D341Med (cell line): ENCODE results near the gene ANGEL1.
A peak's percentile ranks its signal among the peaks of the same experiment; 100 is the strongest.

ENCODE experiments used
- DNase-seq: peaks from one replicate; pipeline ENCODE4 v3.0.0; 2012; ENCODE audit warnings: low spot score

The ANGEL1 gene

DNA sequence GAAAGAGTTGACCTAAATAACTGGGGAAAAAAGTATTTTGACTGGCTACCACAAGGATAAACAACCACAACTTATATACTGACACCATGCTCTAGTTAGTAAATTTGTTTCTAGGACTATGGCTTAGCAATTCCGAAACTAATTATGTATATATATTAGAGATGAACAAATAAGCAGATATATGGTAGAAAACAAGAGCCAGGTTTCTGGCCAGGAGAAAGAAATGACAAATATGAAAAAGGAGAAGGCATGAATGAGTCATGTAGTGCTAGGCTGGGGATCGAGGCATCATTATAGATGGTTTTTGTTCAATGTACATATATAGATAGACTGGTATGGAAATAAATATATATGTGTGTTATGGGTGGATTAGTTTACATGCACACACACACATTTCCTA lies 8.0 kb upstream of the ANGEL1 start:
- DNase-seq, result no peak

DNA sequence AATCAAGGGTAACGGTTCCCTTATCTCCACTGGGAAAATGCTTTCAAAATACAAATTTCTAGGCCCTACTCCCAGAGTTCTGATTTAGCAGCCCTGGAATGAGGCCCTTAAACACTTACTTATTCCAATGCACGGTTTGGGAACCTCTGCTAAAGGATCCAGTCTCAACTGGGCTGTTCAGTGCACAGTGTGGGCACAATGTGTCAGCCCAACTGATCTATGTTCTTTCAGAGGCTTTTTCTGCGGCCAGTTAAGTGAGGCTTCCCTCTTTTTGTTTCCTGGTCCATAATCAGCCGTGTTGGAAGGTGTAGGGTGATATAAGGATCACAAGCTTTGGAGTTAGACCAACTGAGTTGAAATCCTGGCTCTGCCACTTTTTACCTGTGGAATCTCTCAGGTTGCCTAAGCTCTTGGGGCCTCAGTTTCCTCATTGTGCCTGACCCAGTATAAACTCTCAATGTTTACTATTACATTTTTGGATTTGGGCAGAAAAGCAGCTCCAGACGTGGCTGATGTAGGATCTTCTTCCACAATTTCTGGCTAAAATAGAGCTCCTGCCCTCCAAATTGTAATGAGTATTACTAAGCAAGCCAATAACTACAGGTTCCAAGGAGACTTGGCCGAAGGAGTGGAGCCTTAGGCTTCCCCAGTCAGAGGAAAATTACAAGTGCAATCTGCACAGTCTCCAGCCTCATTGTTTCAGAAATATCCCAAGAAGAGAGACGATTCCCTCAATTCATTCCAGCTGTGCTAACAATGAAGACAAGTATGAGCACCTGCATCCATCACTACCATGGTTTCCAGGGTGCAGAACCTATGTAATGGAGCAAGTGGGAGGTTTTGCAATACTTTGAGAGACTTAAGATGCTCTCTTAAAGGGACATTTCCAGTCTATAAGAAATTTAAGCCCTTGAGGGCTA lies 2.3 kb upstream of the ANGEL1 start:
- no peak for DNase-seq

DNA sequence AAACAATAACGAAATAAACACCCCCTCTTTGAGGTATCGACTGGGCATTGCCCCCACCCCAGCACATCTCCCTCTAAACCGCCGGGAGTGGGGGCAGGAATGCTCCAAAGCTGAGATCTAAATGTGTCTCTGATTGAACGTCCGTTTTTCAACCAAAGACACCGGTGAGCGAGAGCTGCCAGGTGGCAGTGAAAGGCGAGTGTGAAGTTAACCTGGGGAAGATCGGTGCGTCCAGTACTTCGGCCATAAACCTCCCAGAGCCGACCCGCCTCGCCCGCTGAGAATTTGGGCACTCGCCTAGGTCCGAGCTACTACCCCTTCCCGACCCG lies 625 bp downstream of the ANGEL1 start:
- no peak for DNase-seq

DNA sequence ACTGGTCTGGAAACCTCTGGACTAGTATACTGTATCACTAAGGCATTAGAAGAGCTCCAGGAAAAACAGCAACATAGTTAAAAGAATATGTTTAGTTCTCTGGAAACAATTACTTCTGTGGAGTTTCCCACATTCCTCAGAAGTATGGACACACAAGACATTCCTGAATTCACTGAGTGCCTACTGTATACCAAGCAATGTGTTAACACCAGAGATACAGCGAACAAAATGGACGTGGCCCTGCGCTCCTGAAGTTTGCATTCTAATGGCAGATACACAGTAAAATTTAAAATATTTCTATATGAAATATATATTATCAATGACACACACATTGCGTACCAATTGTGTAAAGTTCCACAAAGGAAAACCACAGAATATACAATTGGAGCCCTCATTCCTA lies 1.1 kb downstream of the ANGEL1 start:
- DNase-seq, result no peak

DNA sequence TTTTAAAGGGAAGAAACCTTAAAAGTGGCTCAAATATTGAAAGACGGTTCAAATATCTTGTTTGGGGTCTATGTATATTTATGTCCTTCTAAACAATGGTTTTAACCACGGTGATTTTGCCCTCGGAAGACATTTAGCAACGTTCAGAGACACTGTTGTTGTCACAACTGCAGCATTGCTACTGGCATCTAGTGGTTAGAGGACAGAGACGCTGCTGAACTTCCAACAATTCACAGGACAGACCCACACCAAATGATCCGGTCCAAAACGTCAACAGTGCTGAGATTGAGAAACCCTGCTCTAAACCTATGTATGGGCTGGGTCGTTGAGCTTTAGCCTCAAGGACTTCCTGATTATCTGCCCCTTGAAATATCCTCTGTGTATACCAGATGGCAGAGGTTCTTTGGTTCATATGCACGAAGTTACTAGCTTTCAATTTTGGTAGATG lies 1.7 kb downstream of the ANGEL1 start:
- no peak for DNase-seq

DNA sequence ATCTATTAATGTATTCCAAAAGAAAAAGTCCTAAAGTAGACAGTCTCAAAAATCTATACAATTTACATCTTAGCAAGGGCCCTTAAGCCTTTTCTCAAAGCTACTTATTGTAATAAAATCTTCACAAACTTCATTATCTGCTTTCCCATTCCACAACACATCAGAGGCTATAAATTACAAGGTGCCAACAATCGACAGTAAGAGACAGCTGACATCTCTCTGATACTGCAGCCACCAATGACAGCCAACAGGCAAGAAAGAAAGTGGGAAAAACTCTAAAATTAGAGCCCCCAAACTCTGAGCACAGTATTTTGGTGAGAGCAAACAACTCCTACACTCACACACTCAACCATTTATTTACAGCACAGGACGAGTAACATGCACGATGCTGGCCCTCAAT lies 2.2 kb downstream of the ANGEL1 start:
- DNase-seq, result no peak

DNA sequence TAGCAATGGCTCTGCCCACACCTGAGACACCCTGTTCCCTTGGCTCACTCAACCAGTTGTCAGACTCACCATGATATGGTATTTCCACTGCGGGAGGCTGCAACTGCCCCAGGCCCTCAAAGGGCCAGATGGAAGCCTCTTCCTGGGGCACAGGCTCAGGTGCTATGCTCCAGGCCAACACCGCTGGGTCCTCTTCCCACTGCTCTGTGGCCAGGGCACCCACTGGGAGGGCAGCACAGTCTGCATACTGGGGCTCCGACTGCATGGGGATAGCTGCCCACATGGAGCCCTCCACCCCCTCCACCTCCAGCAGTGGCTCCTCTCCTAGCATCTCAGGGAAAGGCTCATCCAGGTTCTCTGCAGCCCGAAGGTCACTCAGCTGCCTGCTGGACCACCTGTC lies 3.7 kb downstream of the ANGEL1 start:
- DNase-seq, result no peak

DNA sequence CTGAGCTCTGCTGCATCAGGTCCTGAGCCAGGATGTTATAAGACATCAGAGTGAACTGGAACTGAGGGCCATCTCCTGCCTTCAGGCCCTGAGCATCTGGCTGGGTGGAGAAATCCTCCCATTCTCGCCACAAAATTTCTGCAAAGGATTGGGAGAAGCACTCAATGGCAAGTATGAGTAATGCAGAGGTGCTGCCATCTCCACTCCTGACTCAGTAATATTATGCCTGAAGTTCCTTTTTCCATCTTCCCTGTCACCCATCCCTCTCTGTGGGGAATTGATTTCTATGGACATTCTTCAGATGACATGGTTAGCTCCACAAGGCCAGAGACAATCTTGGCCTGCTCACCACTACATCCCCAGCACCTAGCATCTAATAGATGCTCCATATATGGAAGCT lies 4.7 kb downstream of the ANGEL1 start:
- no peak for DNase-seq

DNA sequence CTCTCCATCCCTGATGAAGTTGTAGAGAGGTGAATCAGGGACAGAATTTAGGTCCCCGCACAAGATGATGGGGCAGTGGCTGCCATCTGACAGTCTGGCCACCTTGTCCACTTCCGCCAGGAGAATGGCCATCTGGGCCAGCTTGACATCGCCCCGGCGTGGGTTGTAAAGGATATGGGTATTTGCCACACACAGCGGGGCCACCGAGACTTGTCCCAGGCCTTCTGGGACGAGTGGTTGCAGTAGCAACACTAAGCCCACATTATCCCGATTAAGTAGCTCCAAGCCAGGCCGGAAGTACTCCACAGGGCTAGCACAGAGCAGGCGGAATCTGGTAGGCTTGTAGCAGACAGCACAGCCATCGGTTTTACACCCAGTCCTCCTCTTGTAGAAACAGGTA lies 6.2 kb downstream of the ANGEL1 start:
- DNase-seq, result peak; percentile 75

DNA sequence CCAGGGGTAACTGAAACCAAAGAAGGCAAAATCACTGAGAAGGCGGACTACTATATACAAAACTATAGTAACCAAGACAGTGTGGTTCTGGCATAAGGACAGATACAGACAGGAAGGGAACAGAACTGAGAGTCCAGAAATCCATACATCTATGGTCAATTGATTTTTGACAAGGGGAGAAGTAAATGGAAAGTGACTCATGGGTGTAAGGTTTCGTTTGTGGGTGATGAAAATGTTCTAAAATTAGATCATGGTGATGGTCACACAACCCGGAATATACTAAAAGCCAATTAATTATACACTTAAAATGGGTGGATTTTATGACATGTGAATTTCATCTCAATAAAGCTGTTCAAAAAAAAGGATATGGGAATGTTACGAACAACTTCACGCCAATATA lies 18.7 kb downstream of the ANGEL1 start:
- no peak for DNase-seq

DNA sequence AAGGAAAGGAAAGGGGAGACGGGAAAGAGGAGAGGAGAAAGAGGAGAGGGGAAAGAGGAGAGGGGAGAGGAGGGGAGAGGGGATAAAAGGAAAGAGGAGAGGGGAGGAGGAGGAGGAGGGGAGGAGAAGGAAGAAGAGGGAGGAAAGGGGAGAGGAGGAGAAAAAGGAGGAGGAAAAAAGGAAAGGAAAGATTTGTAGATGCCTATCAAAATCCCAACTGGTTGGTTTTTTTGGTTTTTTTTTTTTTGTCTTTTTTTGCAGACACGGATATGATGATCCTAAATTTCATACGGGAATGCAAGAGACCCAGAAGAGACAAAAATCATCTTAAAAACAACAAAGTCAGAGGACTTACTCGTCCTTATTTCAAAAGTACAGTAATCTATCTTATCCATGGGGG lies 19.4 kb downstream of the ANGEL1 start:
- no peak for DNase-seq

DNA sequence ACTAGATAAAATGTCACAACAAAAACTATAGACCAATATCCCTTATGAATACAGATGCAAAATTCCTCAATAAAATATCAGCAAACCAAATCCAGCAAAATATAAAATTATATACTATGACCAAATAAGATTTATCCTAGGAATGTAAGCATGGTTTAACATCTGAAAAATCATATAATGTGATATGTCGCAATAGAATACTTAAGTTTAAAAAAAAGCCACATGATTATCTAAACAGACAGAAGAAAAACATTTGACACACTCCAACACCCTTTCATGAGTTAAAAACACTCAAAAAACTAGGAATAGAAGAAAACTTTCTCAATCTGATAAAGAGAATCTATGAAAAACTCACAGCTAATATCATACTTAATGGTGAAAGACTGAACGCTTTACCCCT lies 20.3 kb downstream of the ANGEL1 start:
- no peak for DNase-seq

DNA sequence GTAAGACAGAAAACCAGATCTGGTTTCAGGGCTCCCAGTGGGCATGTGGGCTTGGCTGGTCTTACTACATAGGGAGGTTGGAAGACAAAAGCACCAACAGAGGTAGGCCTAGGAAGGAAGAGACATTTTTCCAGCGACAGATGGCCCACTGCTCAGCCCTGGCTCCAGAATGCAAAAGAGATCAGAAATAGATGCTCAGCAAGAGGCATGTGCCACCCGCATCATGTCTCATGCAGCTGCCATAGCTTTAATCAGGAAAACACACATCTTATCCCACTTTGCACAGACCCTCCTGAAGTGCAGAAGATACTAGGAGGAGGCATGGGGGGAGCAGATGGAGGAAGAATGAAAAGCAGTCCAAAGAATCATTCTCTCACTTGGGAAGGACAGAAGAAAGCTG lies 26.1 kb downstream of the ANGEL1 start:
- peak; percentile 25 for DNase-seq

DNA sequence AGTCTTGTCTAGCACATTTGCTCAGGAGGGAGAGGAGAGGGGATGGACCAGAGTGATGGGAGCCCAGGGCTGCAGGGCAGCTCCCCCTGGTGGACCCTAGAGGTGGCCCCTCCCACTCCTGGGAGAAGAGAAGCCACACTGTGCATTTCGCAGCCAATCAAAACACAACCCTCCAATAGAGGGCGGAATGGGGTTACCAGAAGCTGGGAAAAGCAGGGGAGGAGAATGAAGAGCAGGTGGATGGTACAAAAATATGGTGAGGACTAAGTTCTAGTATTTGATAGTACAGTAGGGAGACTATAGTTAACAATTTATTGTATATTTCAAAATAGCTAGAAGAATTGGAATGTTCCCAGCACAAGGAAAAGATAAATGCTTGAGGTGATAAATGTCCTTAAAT lies 27.8 kb downstream of the ANGEL1 start:
- DNase-seq, result peak; percentile 93

DNA sequence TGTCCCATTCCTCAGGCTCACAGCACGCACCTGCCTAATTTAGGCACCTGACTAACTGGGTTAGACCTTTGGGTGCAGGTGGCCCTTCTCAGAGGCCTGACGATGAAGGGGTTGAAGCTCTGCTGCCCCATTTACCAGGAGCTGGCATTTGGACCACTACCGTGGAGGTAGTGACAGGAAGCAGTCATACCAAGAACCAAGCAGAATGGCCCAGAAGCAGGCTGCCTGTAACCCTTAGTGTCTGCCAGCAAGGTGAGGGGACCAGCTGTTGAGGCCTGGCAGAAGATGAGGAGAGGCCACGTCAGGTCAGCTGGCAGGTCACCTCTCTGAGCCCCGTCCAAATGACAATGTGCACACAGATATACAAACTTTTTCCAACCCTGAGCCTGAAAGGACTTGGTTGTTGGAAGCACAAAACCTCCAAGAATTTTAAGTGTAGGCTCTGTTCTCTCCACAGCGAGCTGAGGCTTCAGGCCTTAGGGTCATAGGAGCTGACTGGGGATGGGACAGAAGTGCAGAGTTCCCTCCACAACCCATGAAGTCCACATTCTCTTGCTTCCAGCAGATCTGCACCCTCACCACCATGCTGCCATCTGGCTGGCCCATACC lies 28.3 kb downstream of the ANGEL1 start:
- DNase-seq, result no peak

DNA sequence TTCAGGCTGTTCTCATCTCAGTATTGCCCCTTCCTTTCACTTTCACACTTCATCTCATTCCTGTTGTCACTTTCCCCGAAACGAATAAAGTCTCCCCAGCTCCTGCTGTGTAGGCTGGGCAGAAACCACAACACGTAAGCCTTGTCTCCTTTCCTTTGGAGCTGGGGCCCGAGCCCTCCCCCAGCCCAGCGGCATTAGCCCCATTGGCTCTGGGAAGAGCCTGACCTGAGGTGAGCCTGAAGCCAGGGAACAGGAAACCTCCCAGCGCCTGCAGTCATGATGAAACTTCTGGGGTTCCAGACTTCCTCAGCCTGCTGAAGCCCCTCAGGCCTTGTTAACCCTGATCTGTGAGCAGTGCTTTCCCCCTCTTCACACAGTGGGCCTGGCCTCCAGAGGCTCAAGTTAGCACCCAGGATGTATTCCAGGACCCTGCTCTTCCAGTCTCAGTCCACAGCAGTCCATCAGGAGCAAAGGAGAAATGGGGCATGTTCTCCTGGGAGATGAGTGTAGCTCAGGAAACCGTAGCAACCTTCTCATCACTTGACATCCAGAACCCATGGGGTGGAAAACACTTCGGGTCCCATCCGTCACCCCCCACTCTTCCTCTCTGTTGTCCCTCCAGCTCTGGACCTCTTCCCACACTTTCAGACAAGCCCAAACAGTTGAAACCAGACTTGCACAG lies 29.7 kb downstream of the ANGEL1 start:
- peak; percentile 14 for DNase-seq

DNA sequence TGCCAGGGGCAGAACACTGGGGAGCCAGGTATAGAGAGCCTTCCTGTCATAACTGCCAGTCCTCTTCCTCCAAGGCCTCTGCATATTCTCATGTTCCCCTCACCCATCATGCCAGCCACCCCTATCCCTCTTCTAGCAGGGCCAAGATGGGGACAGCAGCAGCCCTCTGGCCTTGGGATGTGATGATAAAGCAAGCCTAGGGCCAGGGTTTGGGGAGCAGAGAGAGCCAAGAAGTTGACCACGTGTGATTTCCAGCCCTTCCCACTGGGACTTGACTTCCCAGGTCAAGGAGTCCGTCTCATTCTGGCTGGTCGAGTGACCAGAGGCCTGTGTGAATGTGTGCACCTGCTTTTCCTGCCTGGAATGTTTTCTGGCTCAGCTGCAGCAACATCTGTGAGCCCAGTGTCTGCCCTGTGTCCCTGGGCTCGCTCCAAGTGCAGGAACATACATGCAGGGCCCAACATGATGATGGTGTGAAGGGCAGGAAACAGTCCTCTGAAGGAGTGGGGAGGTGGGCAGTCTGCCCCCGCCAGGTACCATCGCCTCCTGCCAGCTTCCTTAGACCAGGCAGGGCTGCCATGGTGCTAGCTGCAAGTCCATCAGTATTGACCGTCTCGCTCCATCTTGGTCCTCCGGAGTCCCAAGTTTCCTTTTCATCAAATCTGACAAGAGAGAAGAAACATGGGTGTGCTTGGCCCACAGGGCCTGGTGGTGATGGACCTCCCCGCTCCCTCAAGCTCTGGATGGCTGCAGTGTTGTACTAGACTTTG lies 30.4 kb downstream of the ANGEL1 start:
- no peak for DNase-seq

DNA sequence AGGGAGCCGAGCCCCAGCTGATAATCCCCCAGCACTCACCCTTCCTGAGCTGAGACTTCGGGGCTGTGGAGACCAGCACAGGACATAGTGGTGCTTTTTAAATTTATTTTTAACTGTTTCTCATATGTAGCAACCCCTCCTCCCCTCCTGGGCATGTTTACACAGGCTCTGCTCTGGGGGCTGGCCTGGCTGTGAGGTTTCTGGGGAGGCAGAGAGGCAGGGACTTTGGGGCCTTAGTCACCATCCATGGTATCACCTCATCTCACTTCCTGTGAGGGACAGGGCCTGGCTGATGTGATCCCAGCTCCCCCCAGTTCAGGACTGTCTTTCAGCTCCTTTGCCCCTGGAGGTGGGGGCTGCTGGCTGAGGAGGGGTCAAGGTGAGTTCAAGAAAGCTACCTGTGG lies 31.0 kb downstream of the ANGEL1 start:
- no peak for DNase-seq

DNA sequence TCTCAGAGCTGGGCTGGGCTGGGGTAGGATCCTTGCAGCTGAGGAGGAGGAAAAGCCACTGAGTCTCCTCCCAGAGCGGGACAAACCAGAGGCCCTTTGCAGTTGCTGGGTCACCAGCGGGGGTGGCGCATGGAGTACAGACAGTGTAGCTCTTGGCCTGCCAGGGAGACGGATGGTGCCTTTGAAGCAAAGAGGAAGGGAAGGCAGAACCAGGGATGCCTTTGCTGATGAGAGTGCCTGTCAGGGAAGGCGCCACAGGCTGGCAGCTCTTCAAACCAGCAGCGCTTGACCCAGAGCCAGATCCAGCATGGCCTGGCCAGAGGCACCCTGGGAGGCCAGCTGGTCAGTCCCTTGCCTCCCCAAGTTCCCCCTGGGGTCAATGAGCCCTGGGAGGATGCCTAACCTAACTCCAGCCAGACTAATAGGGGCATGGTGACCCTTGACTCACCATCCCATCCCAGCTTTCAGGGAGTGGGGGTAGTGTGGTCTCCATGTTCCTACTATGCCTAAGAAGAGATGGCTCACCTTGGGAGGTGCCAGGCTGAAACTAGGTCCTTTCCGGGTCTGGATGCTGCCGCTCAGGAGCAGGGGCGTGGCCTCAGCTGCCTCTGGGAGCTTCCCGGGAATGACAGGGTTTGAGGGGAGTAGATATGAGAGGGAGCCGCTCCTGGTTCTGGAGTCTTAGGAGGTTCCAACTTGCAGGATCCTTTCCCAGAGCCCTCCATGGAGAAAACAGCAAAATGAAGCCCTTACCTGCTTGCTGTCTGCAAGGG lies 31.6 kb downstream of the ANGEL1 start:
- peak; percentile 12 for DNase-seq

DNA sequence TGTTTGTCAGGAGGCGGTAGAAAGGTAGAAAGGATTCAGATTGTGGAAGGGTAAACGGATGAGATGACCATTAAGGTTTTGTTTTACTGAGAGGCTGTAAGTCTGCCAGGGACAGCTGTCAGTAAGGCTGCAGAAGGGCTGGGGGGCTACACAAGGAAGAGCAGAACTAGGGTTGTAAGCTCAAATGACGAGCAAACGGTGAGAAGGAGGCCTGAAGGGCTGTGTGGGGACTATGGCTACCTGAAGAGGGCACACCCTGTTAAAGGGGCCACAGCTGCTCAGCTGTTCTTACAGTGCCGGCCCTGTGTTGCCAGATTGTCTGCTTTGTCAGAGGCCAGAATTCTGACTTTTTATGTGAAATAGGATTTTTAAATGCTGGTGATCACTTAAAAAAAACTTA lies 32.3 kb downstream of the ANGEL1 start:
- peak; percentile 6 for DNase-seq

DNA sequence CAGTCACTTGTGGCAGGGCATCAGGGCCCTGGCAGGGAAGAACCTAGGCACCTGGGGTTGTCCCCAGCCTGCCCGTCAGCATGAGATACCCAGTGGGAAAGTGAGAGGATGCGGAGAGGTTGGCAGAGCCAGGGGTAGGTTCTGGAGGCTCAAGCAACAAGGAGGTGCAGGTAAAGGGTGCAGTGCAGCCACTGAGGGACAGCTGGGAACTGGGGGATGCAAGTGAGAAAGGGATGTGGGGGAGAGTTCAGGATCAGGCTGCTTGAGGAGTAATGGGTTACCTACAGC lies 32.7 kb downstream of the ANGEL1 start:
- no peak for DNase-seq
